ENCODE data around the gene HOXC13. TPM values are rescaled to one million over a fixed set of nuclear protein-coding genes. Genes with fewer than 3 reads are reported as not detected.

Gene HOXC13
- total RNA-seq, 4 donors from 2014 or later, result not detected

DNA sequence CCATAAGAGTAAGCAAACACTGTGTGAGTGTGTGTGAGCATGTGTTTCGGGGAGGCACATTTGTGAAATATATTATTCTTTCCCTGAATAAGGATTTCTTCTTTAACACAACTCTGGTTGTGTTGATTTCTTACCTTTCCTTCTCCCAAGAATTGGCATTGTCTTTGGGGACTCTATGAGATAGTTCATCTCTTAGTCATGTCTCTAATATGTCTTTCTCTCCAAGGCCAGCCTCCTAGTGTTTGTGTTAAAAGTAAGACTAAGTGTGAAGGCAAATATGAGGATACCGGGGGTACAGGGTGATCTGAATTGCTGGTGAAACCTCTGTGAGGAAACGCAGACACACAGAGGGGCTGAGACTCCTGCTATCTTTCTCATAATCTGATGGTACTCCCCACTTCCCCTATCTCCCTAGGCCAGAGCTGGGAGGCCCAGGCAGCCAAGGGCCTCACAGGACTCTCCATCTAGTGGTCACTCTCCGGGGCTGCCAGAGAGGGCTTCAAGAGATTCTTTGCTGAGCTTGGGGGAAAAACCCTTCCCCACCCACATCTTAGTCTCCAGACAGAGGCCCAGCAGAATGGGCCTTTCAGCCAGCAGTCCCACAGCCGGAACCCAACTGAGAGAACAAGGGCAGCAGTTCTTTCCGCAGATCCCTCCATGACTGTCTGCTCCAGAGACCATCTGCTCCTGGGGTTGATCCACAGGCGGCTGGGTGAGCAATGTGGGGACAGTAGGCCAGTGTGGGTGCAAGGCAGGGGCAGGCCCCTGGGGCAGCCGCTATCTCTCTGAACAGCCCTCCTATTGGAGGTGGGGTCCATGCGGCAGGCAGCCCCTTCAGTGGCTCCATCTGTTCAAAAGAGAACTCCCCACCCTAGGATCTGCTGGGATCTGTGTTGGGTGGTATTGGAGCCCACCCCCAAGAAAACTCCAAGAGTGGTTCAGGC, 10.3 kb downstream of the HOXC13 start:
- no peaks in the 10 kb centered on the region for H3K36me3 ChIP-seq
- WGBS, 2 donors (ENCODE audit: low coverage in 1 of 2), result 50 to 73% methylated on average over 1 to 2 of the region's 9 CpGs
- H3K9me3 ChIP-seq, result peaks cover 0 to 6% (median 0%) of the 10 kb centered on the region in 3 donors
- H3K27ac ChIP-seq, result no peak overlapping the region
- no peak overlapping the region for H3K4me3 ChIP-seq
- peaks cover 100% of the 10 kb centered on the region for H3K27me3 ChIP-seq
- peaks cover 0 to 20% (median 14%) of the 10 kb centered on the region in 3 donors for H3K4me1 ChIP-seq
- ATAC-seq, result no peak
- no peak for TF ChIP-seq POLR2AphosphoS5 (IDR thresholded peaks at IDR 0.05)
- no peak for TF ChIP-seq POLR2A (IDR thresholded peaks at IDR 0.05)
- TF ChIP-seq EP300 (IDR thresholded peaks at IDR 0.05), result no peak
- TF ChIP-seq CTCF (IDR thresholded peaks at IDR 0.05), result no peak

DNA sequence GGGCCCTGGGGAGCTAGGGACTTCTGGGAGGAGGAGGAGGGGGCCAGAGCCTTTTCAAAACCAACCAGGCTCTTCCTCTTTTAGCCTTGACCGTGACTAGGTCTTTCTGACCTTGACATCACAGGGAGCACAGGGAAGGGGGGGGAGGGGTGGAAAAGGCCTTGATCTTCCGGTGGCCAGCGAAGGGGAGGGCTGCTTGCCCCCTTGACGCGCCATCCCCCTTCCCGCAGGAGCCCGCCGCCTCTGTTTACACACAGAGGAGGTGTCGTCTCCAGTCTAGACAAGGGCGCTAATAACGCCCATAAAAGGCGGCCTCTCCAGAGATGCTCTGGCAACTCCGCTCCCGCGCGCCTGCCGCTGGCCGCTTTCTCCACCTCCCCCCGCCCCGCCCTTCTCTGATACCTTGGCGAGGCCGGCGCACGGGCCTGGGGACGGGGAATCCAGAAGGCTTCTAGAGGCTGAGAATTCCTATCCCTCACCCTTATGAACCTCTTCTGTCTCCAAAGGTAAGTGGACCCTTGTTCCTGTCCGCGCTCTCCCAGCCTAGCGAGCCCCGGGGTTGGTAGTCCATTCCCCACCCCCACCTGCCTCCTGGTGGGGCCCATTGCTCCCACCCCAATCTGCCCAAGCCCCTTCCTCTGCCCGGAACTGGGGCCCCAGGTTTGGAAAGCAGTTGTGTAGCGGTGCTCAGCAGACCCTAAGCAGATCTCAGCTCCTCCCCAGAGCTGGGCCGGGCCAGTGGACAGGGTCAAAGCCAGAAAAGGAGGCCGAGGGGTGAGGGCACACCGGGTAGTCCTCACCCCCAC, 11.2 kb downstream of the HOXC13 start:
- TF ChIP-seq CTCF (IDR thresholded peaks at IDR 0.05) (no peak), EP300 (IDR thresholded peaks at IDR 0.05) (no peak), POLR2A (IDR thresholded peaks at IDR 0.05) (no peak), POLR2AphosphoS5 (IDR thresholded peaks at IDR 0.05) (no peak)
- ATAC-seq, result no peak
- Histone ChIP-seq H3K4me1 (peaks cover 0 to 24% (median 13%) of the 10 kb centered on the region in 3 donors), H3K27me3 (peaks cover 100% of the 10 kb centered on the region), H3K9me3 (peaks cover 0 to 6% (median 0%) of the 10 kb centered on the region in 3 donors), H3K36me3 (no peaks in the 10 kb centered on the region), H3K27ac (no peak overlapping the region), H3K4me3 (no peak overlapping the region)
- 22% methylated on average over 4 of the region's 34 CpGs; no CpG with 5 or more reads in 1 of the 2 donors for WGBS, 2 donors (ENCODE audit: low coverage in 1 of 2)

- peaks cover 100% of the 10 kb centered on the region for H3K27me3 ChIP-seq
- H3K4me3 ChIP-seq, result no peak overlapping the region
- no peaks in the 10 kb centered on the region for H3K36me3 ChIP-seq
- H3K4me1 ChIP-seq, result peaks cover 0 to 30% (median 10%) of the 10 kb centered on the region in 3 donors
- TF ChIP-seq CTCF (IDR thresholded peaks at IDR 0.05) (no peak), EP300 (IDR thresholded peaks at IDR 0.05) (no peak), POLR2AphosphoS5 (IDR thresholded peaks at IDR 0.05) (no peak), POLR2A (IDR thresholded peaks at IDR 0.05) (no peak)
- 7% methylated on average over 3 of the region's 10 CpGs; no CpG with 5 or more reads in 1 of the 2 donors for WGBS, 2 donors (ENCODE audit: low coverage in 1 of 2)
- H3K9me3 ChIP-seq, result peaks cover 0 to 6% (median 0%) of the 10 kb centered on the region in 3 donors
- H3K27ac ChIP-seq, result no peak overlapping the region
- ATAC-seq, result no peak
These were observed 11.8 kb downstream of the HOXC13 start for GRCh38 chr12:53950437-53950773.

GRCh38 chr12:53950789-53951576, 12.4 kb downstream of the HOXC13 start:
- H3K4me3 ChIP-seq, result no peak overlapping the region
- H3K4me1 ChIP-seq, result peaks cover 0 to 34% (median 10%) of the 10 kb centered on the region in 3 donors
- TF ChIP-seq CTCF (IDR thresholded peaks at IDR 0.05), result no peak
- no peak for TF ChIP-seq EP300 (IDR thresholded peaks at IDR 0.05)
- TF ChIP-seq POLR2A (IDR thresholded peaks at IDR 0.05), result no peak
- no peak for TF ChIP-seq POLR2AphosphoS5 (IDR thresholded peaks at IDR 0.05)
- peaks cover 100% of the 10 kb centered on the region for H3K27me3 ChIP-seq
- peaks cover 0 to 6% (median 0%) of the 10 kb centered on the region in 3 donors for H3K9me3 ChIP-seq
- ATAC-seq, result no peak
- 0 to 4% methylated on average over 3 to 27 of the region's 34 CpGs for WGBS, 2 donors (ENCODE audit: low coverage in 1 of 2)
- no peak overlapping the region for H3K27ac ChIP-seq
- H3K36me3 ChIP-seq, result no peaks in the 10 kb centered on the region

All from gastroesophageal sphincter (tissue), 4 donors.